ENCODE data around the gene PDZRN3. TPM values are rescaled to one million over a fixed set of nuclear protein-coding genes. Genes with fewer than 3 reads are reported as not detected.

PDZRN3 gene
- total RNA-seq, 1 experiment from 2014 or later, result 0.17 TPM

- Histone ChIP-seq H3K79me2 (ENCODE audit: insufficient read depth, low read length) (no peaks in the 10 kb centered on the region), H4K20me1 (ENCODE audit: insufficient read depth) (no peaks in the 10 kb centered on the region), H3K36me3 (ENCODE audit: control insufficient read depth in 1 of 2, insufficient read depth in 2 of 2, low read length in 2 of 2) (no peaks in the 10 kb centered on the region), H2AFZ (ENCODE audit: low read depth, low read length, poor library complexity, severe bottlenecking) (no peak overlapping the region), H3K4me3 (replicated peaks in 1 of 2; ENCODE audit: low read depth in 1 of 2, low read length in 2 of 2) (no peak overlapping the region), H3K9me2 (ENCODE audit: insufficient read depth) (no peaks in the 10 kb centered on the region), H3K9ac (ENCODE audit: low read length) (no peak overlapping the region), H3K27me3 (ENCODE audit: insufficient read depth, low read length) (peaks cover 25% of the 10 kb centered on the region; the same call in 1 of the 2 replicates), H3K9me3 (ENCODE audit: control insufficient read depth in 1 of 2, insufficient read depth in 1 of 2, low read depth in 1 of 2, low read length in 2 of 2) (no peaks in the 10 kb centered on the region), H3K4me2 (ENCODE audit: low read length) (no peak overlapping the region), H3K4me1 (ENCODE audit: control insufficient read depth in 1 of 2, insufficient read depth in 2 of 2, low read length in 2 of 2) (no peaks in the 10 kb centered on the region), H3K27ac (ENCODE audit: low read depth, low read length) (no peak overlapping the region)
- CTCF ChIA-PET, result no interaction called here
- intact Hi-C loops (cut with micrococcal nuclease), result no loop called here
- TF ChIP-seq CTCF (IDR thresholded peaks at IDR 0.05 in 2 of 3, conservative IDR thresholded peaks at IDR 0.05 in 1 of 3; ENCODE audit: borderline replicate concordance in 1 of 3, insufficient read depth in 1 of 3, low read depth in 2 of 3, low read length in 2 of 3) (no peak), EZH2phosphoT487 (IDR thresholded peaks at IDR 0.05; ENCODE audit: borderline replicate concordance) (no peak), JUND (IDR thresholded peaks at IDR 0.05) (no peak), EGR1 (IDR thresholded peaks at IDR 0.05; ENCODE audit: low read depth) (no peak), ELF1 (IDR thresholded peaks at IDR 0.05; ENCODE audit: borderline replicate concordance, low read depth) (no peak), SP1 (IDR thresholded peaks at IDR 0.05; ENCODE audit: low read depth) (no peak), CEBPB (IDR thresholded peaks at IDR 0.05; ENCODE audit: low read depth) (no peak), CBX3 (IDR thresholded peaks at IDR 0.05; ENCODE audit: low read depth) (no peak), POLR2A (IDR thresholded peaks at IDR 0.05; ENCODE audit: borderline replicate concordance, extremely low read depth, insufficient read depth, insufficient read length) (no peak)
- POLR2A ChIA-PET, result no interaction called here
- no peak for ATAC-seq
- RAD21 ChIA-PET (ENCODE audit: low non-redundant PET in 1 of 2, low total read pairs in 2 of 2, uncharacterized antibody in 2 of 2, unreplicated experiment in 2 of 2), result no interaction called here
- DNase-seq (ENCODE audit: low read depth, low spot score), result no peak
- BruUV-seq (replicated peaks), result no TSS peak
These were observed 234.8 kb downstream of the PDZRN3 start for GRCh38 chr3:73389928-73390327.

- Histone ChIP-seq H3K4me2 (ENCODE audit: low read length) (no peak overlapping the region), H2AFZ (ENCODE audit: low read depth, low read length, poor library complexity, severe bottlenecking) (no peak overlapping the region), H4K20me1 (ENCODE audit: insufficient read depth) (no peaks in the 10 kb centered on the region), H3K36me3 (ENCODE audit: control insufficient read depth in 1 of 2, insufficient read depth in 2 of 2, low read length in 2 of 2) (no peaks in the 10 kb centered on the region), H3K4me3 (replicated peaks in 1 of 2; ENCODE audit: low read depth in 1 of 2, low read length in 2 of 2) (no peak overlapping the region), H3K9me3 (ENCODE audit: control insufficient read depth in 1 of 2, insufficient read depth in 1 of 2, low read depth in 1 of 2, low read length in 2 of 2) (no peaks in the 10 kb centered on the region), H3K9ac (ENCODE audit: low read length) (no peak overlapping the region), H3K27me3 (ENCODE audit: insufficient read depth, low read length) (peaks cover 21% of the 10 kb centered on the region; the same call in 1 of the 2 replicates), H3K27ac (ENCODE audit: low read depth, low read length) (no peak overlapping the region), H3K79me2 (ENCODE audit: insufficient read depth, low read length) (no peaks in the 10 kb centered on the region), H3K9me2 (ENCODE audit: insufficient read depth) (no peaks in the 10 kb centered on the region), H3K4me1 (ENCODE audit: control insufficient read depth in 1 of 2, insufficient read depth in 2 of 2, low read length in 2 of 2) (no peaks in the 10 kb centered on the region)
- DNase-seq (ENCODE audit: low read depth, low spot score) (no peak), ATAC-seq (no peak)
- no TSS peak for BruUV-seq (replicated peaks)
- ChIA-PET RAD21 (ENCODE audit: low non-redundant PET in 1 of 2, low total read pairs in 2 of 2, uncharacterized antibody in 2 of 2, unreplicated experiment in 2 of 2) (no interaction called here), POLR2A (no interaction called here), CTCF (no interaction called here)
- intact Hi-C loops (cut with micrococcal nuclease), result no loop called here
- TF ChIP-seq ZBTB33 (IDR thresholded peaks at IDR 0.05; ENCODE audit: extremely low read depth, insufficient replicate concordance, low read length), result no peak
- no peak for TF ChIP-seq SRF (IDR thresholded peaks at IDR 0.05; ENCODE audit: low read depth)
- TF ChIP-seq JUND (IDR thresholded peaks at IDR 0.05), result no peak
- TF ChIP-seq SIN3A (IDR thresholded peaks at IDR 0.05; ENCODE audit: low read depth), result no peak
- TF ChIP-seq REST (IDR thresholded peaks at IDR 0.05; ENCODE audit: low read depth), result no peak
- TF ChIP-seq CBX3 (IDR thresholded peaks at IDR 0.05; ENCODE audit: low read depth), result no peak
- TF ChIP-seq POLR2A (IDR thresholded peaks at IDR 0.05; ENCODE audit: borderline replicate concordance, extremely low read depth, insufficient read depth, insufficient read length), result no peak
These were observed 235.5 kb downstream of the PDZRN3 start for GRCh38 chr3:73389117-73389813.

All from HCT116 (cell line).